Stomach (tissue), 4 donors: ENCODE data around the gene NXPH2.

Experiments
- POLR2A ChIP-seq, 4 donors: fragments of 450-650 bp; IDR thresholded peaks; one replicate each; pipeline ENCODE4 v1.6.1; 2016; ENCODE audit warnings: antibody characterized with exemption in 4 of 4, control low read depth in 2 of 4, mild to moderate bottlenecking in 1 of 4, moderate library complexity in 1 of 4
- TF ChIP-seq, protein P1 (sequence below), 7 experiments: fragments of 450-650 bp in 4 of 7; fragments of 200-600 bp in 3 of 7; sonication (generic) in 3 of 7; IDR thresholded peaks; one replicate each; pipeline ENCODE4 v1.5.1; 2016 to 2019; ENCODE audit warnings: antibody characterized with exemption in 7 of 7, control low read depth in 2 of 7, mild to moderate bottlenecking in 1 of 7

DNA sequence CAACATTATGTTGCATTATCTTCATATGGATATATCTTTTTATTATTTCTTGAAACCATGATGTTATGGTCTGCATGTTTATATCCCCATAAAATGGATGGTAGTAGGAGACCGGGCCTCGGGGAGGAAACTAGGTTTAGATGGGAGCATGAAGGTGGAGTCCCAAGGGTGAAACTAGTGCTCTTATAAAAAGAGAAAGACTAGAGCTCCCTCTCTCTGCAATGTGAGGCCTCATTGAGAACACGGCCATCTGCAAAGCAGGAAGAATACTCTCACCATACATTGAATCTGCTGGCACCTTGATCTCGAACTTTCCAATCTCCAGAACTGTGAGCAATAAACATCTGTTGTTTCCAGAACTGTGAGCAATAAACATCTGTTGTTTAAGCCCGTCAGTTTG is 64.0 kb downstream of the NXPH2 start:
- TF ChIP-seq, protein P1, sequence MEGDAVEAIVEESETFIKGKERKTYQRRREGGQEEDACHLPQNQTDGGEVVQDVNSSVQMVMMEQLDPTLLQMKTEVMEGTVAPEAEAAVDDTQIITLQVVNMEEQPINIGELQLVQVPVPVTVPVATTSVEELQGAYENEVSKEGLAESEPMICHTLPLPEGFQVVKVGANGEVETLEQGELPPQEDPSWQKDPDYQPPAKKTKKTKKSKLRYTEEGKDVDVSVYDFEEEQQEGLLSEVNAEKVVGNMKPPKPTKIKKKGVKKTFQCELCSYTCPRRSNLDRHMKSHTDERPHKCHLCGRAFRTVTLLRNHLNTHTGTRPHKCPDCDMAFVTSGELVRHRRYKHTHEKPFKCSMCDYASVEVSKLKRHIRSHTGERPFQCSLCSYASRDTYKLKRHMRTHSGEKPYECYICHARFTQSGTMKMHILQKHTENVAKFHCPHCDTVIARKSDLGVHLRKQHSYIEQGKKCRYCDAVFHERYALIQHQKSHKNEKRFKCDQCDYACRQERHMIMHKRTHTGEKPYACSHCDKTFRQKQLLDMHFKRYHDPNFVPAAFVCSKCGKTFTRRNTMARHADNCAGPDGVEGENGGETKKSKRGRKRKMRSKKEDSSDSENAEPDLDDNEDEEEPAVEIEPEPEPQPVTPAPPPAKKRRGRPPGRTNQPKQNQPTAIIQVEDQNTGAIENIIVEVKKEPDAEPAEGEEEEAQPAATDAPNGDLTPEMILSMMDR (IDR thresholded peaks at IDR 0.05) = no peak
- no peak for TF ChIP-seq POLR2A (IDR thresholded peaks at IDR 0.05)
